Stimulated activated CD8-positive, alpha-beta memory T cell treated with anti-CD3 and anti-CD28 coated beads, Interleukin-12 subunit alpha, Interleukin-12 subunit beta, amount 100 ng/mL, for 24 hours (primary cell): Measurements from ENCODE around the gene HCN1.
"Not testable (repeated sequence)": the region's sequence is repeated elsewhere in the genome, so short reads cannot be mapped to it uniquely, and the experiment has no call there.

Source experiments
- DNase-seq: peaks from one replicate; pipeline ENCODE4 v3.0.0-alpha.2; 2020; ENCODE audit errors: extremely low read depth

HCN1 gene

DNA sequence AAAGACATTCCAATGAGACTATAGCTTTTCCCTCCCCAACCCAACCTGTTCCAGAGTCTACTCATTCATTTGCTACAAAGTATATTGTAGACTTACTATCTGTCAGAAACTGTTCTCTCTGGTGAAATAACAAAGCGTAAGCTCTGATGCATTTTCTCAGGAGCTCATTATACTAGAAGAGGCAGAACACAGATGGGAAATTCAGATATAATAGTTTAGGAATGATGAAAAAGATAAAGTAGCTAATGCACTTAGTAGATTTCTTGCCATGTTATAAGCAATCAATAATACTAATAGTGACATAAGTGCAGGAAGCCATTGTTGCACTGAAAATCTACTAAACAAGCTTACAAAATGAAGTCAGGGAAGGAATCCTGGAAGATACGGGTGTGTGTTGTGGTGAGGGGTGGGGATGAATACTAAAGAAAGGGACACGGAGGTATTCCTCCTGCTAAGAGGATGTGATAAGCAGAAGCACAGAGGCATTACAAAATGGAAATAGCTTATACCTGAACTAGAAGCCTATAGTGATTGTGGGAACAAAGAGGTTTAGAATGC, 78.2 kb downstream of the HCN1 start:
- no peak for DNase-seq

DNA sequence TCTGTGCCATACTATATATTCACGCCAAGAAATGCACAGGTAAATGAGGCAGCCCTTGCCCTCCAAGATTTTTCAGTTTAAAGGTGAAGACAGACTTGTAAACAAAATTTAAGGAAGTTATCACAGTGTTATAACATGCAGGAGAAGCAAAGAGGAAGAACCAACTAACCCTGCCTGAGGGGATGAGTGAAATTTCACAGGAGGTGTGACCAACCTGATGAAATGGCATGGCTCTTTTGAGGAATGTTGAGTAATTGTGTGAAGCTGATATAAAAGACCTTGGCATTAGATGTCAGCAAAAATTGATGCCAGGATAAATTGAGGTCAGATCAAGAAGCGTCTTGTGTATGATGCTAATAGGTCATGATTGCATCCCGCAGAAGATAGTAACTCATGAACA, 86.5 kb downstream of the HCN1 start:
- no peak for DNase-seq

DNA sequence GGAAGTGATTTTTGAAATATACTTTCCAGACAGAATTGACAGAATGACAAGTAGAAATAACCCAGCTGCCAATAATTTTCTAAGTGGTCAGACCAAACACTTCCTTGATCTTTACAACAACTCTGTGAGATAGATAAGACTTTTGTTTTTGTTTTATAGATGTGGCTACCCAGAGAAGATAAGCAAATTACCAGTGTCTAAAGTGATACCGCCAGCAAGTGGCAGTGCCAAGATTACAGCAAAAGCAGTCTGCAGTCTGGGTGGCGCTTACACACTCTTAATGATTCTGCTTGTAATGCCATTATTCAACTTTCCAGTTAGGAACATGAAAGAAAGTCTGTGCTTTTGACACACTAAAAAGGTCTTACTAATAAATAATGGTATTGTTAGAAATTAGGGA, 92.1 kb downstream of the HCN1 start:
- no peak for DNase-seq

DNA sequence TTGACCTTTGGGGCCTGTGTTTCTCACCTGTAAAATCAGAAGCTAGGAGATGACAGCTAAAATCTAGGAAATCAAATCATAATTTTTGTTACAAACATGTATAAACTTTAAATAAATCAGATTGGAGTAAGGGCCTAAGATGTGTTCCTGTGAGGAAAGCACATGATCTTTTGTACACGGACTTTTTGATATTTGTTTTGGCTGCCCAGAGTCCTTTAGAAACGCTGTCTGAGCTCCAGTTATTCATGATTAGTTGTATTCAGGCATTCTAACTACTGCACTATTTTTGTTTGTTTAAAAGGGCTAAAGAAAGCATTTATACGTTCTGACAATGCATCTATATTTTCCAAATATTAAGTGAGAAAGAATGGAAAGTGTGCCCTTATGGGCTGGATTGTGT, 94.8 kb downstream of the HCN1 start:
- DNase-seq: no peak

DNA sequence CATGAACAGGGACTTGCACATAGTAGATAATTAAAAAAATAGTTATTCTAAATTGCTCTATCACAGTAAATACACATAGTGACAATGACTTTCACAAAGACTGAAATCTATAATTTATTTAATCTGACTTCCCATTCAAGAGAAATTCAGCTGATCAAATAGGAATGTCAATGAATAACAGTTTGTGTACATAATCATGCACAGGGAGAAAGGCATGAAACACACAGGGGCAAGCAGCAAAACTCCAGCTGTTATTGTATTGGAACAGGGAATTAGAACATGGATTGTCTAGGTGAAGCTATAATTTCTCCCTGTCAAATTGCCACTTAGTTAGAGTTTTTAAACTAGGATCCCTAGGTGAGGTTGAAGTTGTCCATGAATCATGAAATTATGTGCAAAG, 99.9 kb downstream of the HCN1 start:
- no peak for DNase-seq

DNA sequence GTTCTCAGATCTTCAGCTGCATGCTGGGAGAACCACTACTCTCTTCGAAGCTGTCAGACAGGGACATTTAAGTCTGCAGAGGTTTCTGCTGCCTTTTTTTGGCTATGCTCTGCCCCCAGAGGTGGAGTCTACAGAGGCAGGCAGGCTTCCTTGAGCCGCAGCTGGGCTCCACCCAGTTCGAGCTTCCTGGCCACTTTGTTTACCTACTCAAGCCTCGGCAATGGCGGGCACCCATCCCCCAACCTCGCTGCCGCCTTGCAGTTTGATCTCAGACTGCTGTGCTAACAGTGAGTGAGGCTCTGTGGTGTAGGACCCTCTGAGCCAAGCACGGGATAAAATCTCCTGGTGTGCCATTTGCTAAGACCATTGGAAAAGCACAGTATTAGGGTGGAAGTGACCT, 110.2 kb downstream of the HCN1 start:
- not testable (repeated sequence) for DNase-seq

DNA sequence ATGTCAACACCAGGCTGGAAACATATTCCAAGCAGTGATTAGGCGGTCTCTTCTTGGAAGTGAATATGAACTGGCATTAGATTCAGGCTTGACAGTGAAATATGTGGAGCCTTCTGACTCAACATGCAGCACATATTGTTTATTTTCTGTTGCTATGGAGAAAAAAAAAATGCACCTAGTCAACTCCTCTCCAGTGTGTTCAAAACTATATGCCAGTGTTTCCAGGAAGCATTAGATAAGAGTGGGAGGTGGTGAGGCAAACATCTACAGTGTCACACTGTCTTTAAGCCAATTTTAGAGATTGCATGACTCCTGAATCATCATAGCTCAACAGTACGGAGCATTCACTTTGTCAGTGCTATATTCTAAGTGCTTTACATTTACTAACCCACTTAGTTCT, 117.9 kb downstream of the HCN1 start:
- DNase-seq: no peak

DNA sequence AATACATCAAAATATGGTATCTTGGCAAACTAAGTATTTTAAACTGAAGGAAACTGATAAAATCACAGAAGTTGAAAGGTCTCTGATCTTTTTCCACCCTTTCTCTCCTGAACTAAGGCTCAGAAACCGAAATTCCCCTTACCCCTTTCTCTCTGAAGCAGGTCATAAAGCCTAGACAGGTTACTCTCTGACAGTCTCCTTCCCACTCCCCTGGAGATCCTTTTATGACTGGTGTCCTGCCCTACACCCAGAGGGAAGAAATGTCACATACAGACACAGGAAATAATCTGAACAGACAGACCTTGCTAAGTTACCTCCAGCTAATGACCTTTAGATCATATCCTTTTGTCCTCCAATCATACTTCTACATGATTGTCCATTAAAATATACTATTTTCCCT, 127.4 kb downstream of the HCN1 start:
- DNase-seq: no peak

DNA sequence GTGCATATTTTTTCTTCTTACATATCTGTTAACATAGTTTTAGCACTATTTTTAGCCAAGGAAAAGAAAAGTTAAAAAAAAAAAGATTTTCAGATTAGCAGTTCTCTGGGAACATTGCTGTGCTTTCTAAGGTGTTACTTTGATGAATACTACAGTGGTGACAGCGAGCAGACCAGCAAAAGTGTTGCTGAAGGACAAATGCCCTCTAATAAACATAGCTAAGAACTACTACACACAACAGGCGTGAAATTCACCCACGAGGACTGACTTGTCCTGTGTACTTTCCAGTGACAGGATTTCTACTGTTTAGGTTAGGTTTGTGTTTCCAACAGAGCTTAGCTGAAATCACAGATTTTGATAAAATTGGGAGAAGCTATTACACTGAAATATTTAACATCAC, 153.8 kb downstream of the HCN1 start:
- DNase-seq: no peak

DNA sequence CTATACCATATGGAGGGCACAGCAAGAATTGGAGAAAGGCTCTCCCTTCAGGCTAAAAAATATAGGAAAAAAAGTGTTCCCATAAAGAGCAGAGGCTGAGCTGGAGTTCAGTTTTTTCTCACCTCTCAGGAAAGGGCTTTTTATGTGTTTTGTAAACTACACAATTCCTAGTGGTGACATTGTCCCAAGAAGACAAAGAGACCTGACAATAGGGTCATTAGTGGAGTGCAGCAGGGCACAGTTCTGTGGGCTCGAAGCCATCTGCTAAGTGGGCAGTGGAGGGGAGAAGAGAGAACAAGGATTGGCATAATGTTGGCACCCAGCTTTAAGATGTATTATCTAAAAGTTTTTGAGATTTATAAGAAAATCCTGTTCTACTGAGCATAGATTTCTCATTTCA, 162.5 kb downstream of the HCN1 start:
- DNase-seq: no peak

DNA sequence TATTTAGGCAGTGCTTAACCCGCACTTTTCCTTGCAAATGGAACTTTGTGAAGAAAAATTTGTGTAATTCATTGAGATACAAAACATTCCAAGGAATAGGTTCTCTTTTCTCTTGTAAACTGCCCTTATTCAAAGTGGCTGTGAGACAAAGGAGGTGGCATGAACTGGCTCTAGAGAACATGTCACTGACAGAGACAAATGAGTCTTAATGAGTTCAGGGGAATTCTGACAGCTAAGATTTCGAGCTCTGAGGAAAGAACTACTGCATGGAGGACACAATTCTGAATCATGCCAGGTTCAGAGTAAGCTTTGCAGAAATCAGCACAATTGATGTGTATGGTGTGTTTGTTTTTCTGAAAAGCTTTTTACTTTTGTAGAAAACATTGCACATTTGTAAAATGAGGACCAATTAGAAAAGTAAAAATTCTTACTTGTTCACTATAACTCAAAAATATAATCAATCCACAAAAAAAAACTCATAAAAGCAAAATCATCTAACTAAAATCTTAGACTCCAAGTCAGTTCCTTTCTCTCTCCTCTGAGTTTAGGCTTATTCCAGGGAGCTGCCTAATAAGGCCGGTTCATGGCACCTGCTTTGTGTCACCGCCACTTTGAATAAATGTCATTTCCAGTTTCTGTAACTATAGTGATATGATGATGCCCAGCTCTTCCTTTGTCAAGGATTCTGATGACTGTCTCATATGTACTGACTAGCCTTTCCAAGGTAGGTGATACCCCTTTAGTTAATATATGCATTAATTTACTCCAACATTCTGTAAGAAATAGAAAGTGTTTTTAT, 163.2 kb downstream of the HCN1 start:
- DNase-seq: no peak

DNA sequence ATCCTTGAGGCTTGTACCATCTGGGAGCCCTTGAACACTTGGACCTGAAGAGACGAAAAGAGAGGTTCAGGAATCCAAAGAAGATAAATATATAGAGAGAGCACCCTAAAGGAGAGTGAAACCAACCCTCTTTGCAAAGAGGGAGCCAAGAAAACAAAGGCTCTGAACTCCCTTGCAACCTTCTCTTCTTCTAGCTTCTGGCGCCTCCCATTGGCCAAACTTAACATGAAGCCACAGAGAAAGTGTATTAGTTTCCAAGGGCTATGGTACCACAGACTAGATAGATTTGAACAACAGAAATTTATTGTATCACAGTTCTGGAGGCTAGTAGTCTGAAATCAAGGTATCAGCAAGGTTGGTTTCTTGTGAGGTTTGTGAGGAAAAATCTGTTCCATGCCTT, 175.1 kb downstream of the HCN1 start:
- DNase-seq: no peak

DNA sequence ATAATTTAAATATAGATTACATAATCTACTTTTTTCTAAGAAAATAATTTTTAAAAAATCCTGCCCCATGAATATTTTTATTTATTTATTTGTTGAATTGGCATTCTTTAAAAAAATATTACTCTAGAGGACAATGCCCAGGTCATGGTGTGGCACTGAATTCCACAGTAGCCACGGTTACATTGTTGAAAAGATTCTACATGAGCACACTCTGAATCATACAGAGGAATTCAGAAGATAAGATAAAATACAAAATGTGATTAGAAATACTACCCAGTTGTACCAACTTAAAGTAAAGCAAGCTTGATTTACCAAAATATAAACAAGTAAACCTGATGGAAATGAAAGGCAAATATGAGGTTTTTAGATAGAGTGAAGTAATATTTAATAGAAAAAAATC, 183.7 kb downstream of the HCN1 start:
- no peak for DNase-seq

DNA sequence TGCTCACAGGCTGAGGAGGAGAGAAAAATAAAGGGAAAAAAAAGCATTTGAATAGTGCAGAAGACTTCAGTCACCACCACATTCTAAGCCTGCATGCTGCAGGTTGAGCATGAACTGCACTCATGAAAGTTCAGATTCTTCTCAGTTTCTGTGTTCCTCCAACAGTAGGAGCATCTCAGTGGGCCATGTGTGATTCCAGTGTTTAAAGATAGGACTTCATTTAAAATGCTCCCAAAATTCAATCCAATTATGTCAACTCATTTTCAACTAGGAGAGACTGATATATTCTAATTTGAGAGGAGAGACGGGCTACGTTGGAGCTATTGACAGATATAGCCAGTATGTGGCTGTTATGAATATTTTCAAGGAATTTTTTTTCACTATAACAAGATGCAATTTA, 186.8 kb downstream of the HCN1 start:
- no peak for DNase-seq

DNA sequence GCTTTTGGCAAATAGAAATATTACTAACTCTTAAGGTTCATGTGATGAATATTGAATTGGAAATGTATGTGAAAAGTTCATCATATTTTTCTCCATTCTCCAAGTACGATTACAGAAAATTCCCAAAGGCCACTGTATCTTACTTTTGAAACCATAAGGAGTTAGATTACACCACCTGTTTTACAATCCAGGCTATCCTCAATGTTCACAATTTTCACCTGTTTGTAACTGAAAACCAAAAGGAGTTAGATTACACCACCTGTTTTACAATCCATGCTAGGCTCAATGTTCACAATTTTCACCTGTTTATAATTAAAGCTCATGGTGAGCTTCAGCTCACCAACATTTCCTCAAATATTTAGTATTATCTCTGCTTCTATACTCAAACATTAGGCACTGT, 188.0 kb downstream of the HCN1 start:
- DNase-seq: no peak

DNA sequence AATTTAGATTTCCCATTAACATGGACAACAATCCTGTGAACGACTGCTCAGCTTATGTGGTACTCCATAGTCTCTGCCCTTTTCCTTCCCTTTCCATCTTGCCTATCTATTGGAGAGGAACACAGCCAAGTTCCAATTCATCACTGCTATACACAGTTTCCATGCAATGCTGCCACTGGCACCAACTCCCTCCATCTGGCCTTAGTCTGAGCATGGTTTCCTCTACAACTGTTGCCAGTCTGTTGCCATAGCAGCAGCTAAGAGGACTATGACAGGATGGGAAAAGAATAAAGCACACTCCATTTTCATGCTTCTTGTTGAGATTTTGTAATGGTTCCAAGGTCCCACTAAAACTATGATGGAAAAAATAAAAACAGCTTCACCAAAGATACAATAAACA, 189.0 kb downstream of the HCN1 start:
- DNase-seq: no peak

DNA sequence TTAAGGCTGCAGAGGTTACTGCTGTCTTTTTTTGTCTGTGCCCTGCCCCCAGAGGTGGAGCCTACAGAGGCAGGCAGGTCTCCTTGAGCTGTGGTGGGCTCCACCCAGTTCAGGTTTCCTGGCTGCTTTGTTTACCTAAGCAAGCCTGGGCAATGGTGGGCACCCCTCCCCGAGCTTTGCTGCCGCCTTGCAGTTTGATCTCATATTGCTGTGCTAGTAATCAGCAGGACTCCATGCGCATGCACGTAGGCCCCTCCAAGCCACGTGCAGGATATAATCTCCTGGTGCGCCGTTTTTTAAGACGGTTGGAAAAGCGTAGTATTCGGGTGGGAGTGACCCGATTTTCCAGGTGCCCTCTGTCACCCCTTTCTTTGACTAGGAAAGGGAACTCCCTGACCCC, 197.2 kb downstream of the HCN1 start:
- not testable (repeated sequence) for DNase-seq

DNA sequence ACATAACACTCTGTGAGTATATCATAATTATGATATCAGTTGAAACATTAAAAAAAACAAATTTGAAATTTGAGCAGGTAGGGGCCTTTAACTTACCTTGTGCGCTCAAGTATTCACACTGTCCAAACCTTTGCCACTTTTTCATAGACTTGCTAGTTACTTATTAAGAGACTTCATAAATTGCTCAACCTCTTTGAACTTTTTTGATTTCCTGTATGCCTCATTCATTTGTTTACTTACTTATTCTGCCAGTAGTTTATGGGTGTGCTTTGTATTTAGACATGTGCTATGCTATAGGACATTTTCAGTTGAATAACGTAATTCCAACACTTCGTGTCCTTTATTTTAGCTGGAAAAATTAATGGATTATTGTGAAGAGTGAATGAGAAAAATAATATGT, 204.8 kb downstream of the HCN1 start:
- no peak for DNase-seq

DNA sequence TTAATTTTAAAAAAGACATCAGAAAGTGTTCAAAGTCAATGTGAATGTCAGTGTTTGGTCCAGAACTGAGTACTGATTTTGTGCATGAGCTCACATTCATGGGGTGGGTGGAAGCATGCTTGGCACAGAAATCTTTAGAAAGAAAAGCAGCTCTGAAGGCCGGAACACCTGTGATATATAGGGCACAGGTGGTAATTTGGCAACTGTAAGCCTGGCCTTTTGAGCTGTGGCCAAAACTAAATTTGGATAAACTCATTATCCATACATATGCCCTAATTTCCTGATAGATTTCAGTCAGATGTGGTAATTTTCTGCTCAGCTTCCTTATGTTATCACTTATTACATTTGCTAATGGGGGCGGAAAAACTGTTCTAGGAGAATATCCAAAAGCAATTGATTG, 211.4 kb downstream of the HCN1 start:
- no peak for DNase-seq

DNA sequence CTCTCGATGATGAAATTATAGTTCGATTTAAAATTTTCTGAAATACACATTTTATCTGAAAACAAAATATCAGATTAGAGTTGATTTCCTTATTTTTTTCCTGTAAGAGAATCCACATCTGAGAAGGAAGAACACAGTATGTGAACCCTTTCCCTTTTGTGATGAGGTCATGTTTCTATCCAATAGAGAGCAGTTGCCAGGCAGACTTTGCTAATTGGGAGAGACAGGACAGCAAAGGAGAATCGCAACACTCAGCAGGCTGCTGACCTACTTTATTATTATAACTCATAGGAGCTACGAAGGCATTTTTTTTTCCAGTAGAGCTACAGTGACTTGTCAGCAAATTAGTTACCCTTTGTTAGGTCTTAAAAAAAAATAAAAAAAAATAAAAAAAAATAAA, 242.1 kb downstream of the HCN1 start:
- DNase-seq: no peak

DNA sequence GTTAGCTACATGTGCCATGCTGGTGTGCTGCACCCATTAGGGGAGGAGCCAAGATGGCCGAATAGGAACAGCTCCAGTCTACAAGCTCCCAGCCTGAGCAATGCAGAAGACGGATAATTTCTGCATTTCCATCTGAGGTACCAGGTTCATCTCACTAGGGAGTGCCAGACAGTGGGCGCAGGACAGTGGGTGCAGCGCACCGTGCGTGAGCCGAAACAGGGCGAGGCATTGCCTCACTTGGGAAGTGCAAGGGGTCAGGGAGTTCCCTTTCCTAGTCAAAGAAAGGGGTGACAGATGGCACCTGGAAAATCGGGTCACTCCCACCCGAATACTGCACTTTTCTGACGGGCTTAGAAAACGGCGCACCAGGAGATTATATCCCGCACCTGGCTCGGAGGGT, 251.3 kb downstream of the HCN1 start:
- not testable (repeated sequence) for DNase-seq

DNA sequence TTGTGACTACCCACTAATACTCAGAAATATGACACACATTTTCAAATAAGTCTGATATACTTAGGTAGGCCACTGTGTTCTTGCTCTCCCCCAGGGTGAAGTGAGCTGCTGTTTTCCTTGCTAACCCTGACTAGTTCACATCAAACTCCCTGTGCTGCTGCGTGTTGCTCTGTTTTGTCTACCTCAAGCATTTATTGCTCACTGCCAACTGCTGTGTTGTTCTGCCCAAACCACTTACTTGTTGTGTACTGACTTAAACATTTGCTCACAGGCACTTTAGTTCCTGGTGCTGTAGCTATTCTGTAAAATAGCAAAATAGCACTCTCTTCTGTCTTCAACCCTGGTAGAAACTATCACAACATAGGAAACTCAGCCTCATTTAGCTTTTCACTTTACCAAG, 255.7 kb downstream of the HCN1 start:
- DNase-seq: no peak

DNA sequence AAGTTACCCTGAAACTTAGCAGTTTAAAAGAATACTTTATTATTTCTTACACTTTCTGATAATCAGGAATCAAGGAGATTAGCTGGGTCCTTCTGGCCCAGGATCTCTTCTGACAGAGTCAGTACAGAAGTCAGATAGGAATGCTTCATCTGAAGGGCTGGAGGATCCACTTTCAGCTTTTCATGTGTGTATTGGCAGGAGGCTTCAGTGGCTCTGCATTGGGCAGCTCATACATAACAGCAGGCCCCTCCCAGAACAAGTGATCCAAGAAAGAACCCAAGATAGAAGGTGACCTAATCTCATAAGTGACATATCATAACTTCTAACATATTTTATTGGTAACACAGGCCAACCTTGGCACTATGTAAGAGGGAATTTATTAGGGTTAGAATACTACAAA, 258.4 kb downstream of the HCN1 start:
- no peak for DNase-seq
